OCI-LY7 (cell line): Measurements from ENCODE around the gene VPS37C. TPM values are rescaled to one million over a fixed set of nuclear protein-coding genes. Genes with fewer than 3 reads are reported as not detected.

Experiments used
- BruUV-seq: library from RNA; stranded (reverse); fragments of 400-500 nt; replicated peaks from 2 replicates; lab custom pipeline; 2021; lab: Mats Ljungman, UMichigan
- CTCF ChIA-PET: fragments of 300-600 bp; sonication (Branson Sonifier 250); formaldehyde crosslinking; loops from one replicate; lab custom pipeline; 2022; ENCODE audit warnings: antibody characterized with exemption; ENCODE audit not compliant: unreplicated experiment; lab: Charles Lee
- POLR2A ChIA-PET: fragments of 300-600 bp; sonication (Branson Sonifier 250); formaldehyde crosslinking; loops from one replicate; lab custom pipeline; 2022; ENCODE audit warnings: antibody characterized with exemption; lab: Charles Lee
- DNase-seq: peaks from one replicate; pipeline ENCODE4 v3.0.0-alpha.2; 2015; ENCODE audit warnings: low spot score
- H2AFZ ChIP-seq: fragments of 200-600 bp; sonication (generic), shearing (Covaris generic); 2 replicates; pipeline ENCODE4 v1.6.1; 2014; ENCODE audit warnings: mild to moderate bottlenecking, antibody characterized with exemption, low read length, moderate library complexity
- H3K27ac ChIP-seq: fragments of 200-600 bp; sonication (generic); 2 replicates; pipeline ENCODE4 v1.5.1; 2014; ENCODE audit warnings: mixed run types, low read depth, mild to moderate bottlenecking, moderate library complexity, low read length, inconsistent platforms; ENCODE audit not compliant: poor library complexity, severe bottlenecking
- H3K36me3 ChIP-seq: fragments of 200-600 bp; sonication (generic); 2 replicates; pipeline ENCODE4 v1.6.1; 2014; ENCODE audit warnings: mild to moderate bottlenecking, antibody characterized with exemption, low read length, moderate library complexity, mixed read lengths; ENCODE audit not compliant: insufficient read depth
- H3K4me1 ChIP-seq: fragments of 200-600 bp; sonication (generic); 2 replicates; pipeline ENCODE4 v1.5.1; 2014; ENCODE audit warnings: mild to moderate bottlenecking, low read length; ENCODE audit not compliant: insufficient read depth, poor library complexity, severe bottlenecking
- H3K4me2 ChIP-seq: fragments of 200-600 bp; sonication (generic); 2 replicates; pipeline ENCODE4 v1.6.1; 2014; ENCODE audit warnings: mild to moderate bottlenecking, low read length
- H3K4me3 ChIP-seq: fragments of 200-600 bp; sonication (generic); 2 replicates; pipeline ENCODE4 v1.5.1; 2014; ENCODE audit warnings: mild to moderate bottlenecking, low read depth, low read length; ENCODE audit not compliant: poor library complexity, severe bottlenecking
- H3K79me2 ChIP-seq: fragments of 200-600 bp; sonication (generic); 2 replicates; pipeline ENCODE4 v1.6.1; 2016; ENCODE audit warnings: low read depth, mild to moderate bottlenecking, low read length, moderate library complexity, mixed read lengths; ENCODE audit not compliant: insufficient read depth
- H3K9me2 ChIP-seq: fragments of 200-600 bp; sonication (generic); 2 replicates; pipeline ENCODE4 v1.6.1; 2016; ENCODE audit warnings: mild to moderate bottlenecking, low read length, mixed read lengths; ENCODE audit not compliant: insufficient read depth
- H3K9me3 ChIP-seq: fragments of 200-600 bp; sonication (generic); 2 replicates; pipeline ENCODE4 v1.6.1; 2014; ENCODE audit warnings: mild to moderate bottlenecking, mixed run types, low read length, mixed read lengths
- H4K20me1 ChIP-seq: fragments of 200-600 bp; sonication (generic); 2 replicates; pipeline ENCODE4 v1.6.1; 2014; ENCODE audit warnings: mild to moderate bottlenecking, antibody characterized with exemption, low read length, moderate library complexity, mixed read lengths; ENCODE audit not compliant: insufficient read depth
- CTCF ChIP-seq: fragments of 200-600 bp; sonication (generic); conservative IDR thresholded peaks from 2 replicates; pipeline ENCODE4 v1.5.1; 2014; ENCODE audit warnings: mild to moderate bottlenecking, antibody characterized with exemption, low read length, moderate library complexity, mixed read lengths
- EZH2phosphoT487 ChIP-seq: fragments of 200-600 bp; sonication (generic); IDR thresholded peaks from 2 replicates; pipeline ENCODE4 v1.6.1; 2018; ENCODE audit warnings: low read depth, borderline replicate concordance, mild to moderate bottlenecking, mixed run types, antibody characterized with exemption, low read length, moderate library complexity, mixed read lengths
- intact Hi-C: fragments of 100-400 bp; cut with micrococcal nuclease; formaldehyde crosslinking; loops from one replicate; pipeline ENCODE4 v1.10.0; 2022; ENCODE audit not compliant: unreplicated experiment
- total RNA-seq, 2 experiments: library from RNA; depleted of rRNA in 1 of 2; stranded (reverse); fragments of >200 nt in 1 of 2; shearing (Covaris generic) in 1 of 2; gene quantifications; 2 replicates each; pipeline ENCODE4 v1.2.3, GENCODE V29; 2014 to 2022

Gene VPS37C
- total RNA-seq, 2 experiments from 2014 or later, result 10.3 to 12.8 TPM

GRCh38 chr11:61176446-61176845 is 15.2 kb upstream of the VPS37C start:
- TF ChIP-seq EZH2phosphoT487, result no peak
- no peak for TF ChIP-seq CTCF

GRCh38 chr11:61174949-61175348 is 13.7 kb upstream of the VPS37C start:
- POLR2A ChIA-PET, result interaction anchor here (0.5 kb wide), 1 partner anchor 18 kb away, joined by 3 read pairs; no protein-coding TSS in a partner anchor
- H3K27ac ChIP-seq, result no peak overlapping the region
- intact Hi-C loops, result loop anchor here (5.0 kb wide), 1 partner anchor 343 kb away; no protein-coding TSS in a partner anchor
- H2AFZ ChIP-seq, result no peak overlapping the region
- TF ChIP-seq EZH2phosphoT487 (no peak), CTCF (no peak)
- H3K36me3 ChIP-seq, result no peaks in the 10 kb centered on the region
- DNase-seq, result no peak
- BruUV-seq, result no TSS peak
- CTCF ChIA-PET, result no interaction called here
- no peak overlapping the region for H3K4me3 ChIP-seq
- H3K9me3 ChIP-seq, result no peaks in the 10 kb centered on the region
- H3K4me2 ChIP-seq, result no peak overlapping the region
- no peaks in the 10 kb centered on the region for H3K79me2 ChIP-seq
- H3K4me1 ChIP-seq, result no peaks in the 10 kb centered on the region
- no peaks in the 10 kb centered on the region for H3K9me2 ChIP-seq
- H4K20me1 ChIP-seq, result no peaks in the 10 kb centered on the region

More at GRCh38 chr11:61176446-61176845, 15.2 kb upstream of the VPS37C start:
- Histone ChIP-seq H2AFZ (no peak overlapping the region), H3K9me3 (no peaks in the 10 kb centered on the region), H3K4me1 (no peaks in the 10 kb centered on the region), H3K4me3 (no peak overlapping the region), H3K27ac (no peak overlapping the region), H3K79me2 (no peaks in the 10 kb centered on the region), H3K9me2 (no peaks in the 10 kb centered on the region), H4K20me1 (no peaks in the 10 kb centered on the region), H3K36me3 (no peaks in the 10 kb centered on the region), H3K4me2 (no peak overlapping the region)
- no peak for DNase-seq
- CTCF ChIA-PET, result no interaction called here
- POLR2A ChIA-PET, result no interaction called here
- intact Hi-C loops, result no loop called here
- BruUV-seq, result no TSS peak

GRCh38 chr11:61174273-61174672 is 13.0 kb upstream of the VPS37C start:
- ChIA-PET CTCF (no interaction called here), POLR2A (no interaction called here)
- Histone ChIP-seq H3K9me2 (no peaks in the 10 kb centered on the region), H3K27ac (no peak overlapping the region), H4K20me1 (no peaks in the 10 kb centered on the region), H3K4me2 (no peak overlapping the region), H3K9me3 (no peaks in the 10 kb centered on the region), H2AFZ (no peak overlapping the region), H3K4me3 (no peak overlapping the region), H3K4me1 (no peaks in the 10 kb centered on the region), H3K79me2 (no peaks in the 10 kb centered on the region), H3K36me3 (no peaks in the 10 kb centered on the region)
- DNase-seq, result no peak
- intact Hi-C loops, result loop anchor here (5.0 kb wide), 1 partner anchor 342 kb away; no protein-coding TSS in a partner anchor
- TF ChIP-seq EZH2phosphoT487, result no peak
- no peak for TF ChIP-seq CTCF
- no TSS peak for BruUV-seq
